GM19025 (cell line): ENCODE results near the gene USP47.
"Not testable (repeated sequence)": the region's sequence is repeated elsewhere in the genome, so short reads cannot be mapped to it uniquely, and the experiment has no call there.

Experiments
- ATAC-seq: cut with Tn5 transposase; IDR thresholded peaks from one replicate; pipeline ENCODE4 v1.9.1; 2021; ENCODE audit warnings: mild to moderate bottlenecking, low read depth, moderate library complexity; ENCODE audit not compliant: unreplicated experiment

The USP47 gene

GRCh38 chr11:11826260-11826659 is 15.5 kb upstream of the USP47 start:
- no peak for ATAC-seq

- no peak for ATAC-seq
Measured at GRCh38 chr11:11827272-11827671, 14.5 kb upstream of the USP47 start.

GRCh38 chr11:11831406-11831805 is 10.4 kb upstream of the USP47 start:
- ATAC-seq: not testable (repeated sequence)

- no peak for ATAC-seq
Measured at GRCh38 chr11:11836676-11837231, 5.0 kb upstream of the USP47 start.

GRCh38 chr11:11839718-11840117 is 2.1 kb upstream of the USP47 start:
- ATAC-seq: no peak

- ATAC-seq: peak; percentile 35
Measured at GRCh38 chr11:11841116-11841722, 553 bp upstream of the USP47 start.

GRCh38 chr11:11842421-11843008 is 743 bp downstream of the USP47 start:
- peak; percentile 29 for ATAC-seq

- ATAC-seq: no peak
Measured at GRCh38 chr11:11843211-11843621, 1.4 kb downstream of the USP47 start.

GRCh38 chr11:11843642-11844041 is 1.9 kb downstream of the USP47 start:
- ATAC-seq: no peak

GRCh38 chr11:11844272-11844671 is 2.5 kb downstream of the USP47 start:
- ATAC-seq: no peak

GRCh38 chr11:11845071-11845470 is 3.3 kb downstream of the USP47 start:
- no peak for ATAC-seq

- ATAC-seq: no peak
Measured at GRCh38 chr11:11845551-11845950, 3.8 kb downstream of the USP47 start.

GRCh38 chr11:11847082-11847481 is 5.3 kb downstream of the USP47 start:
- ATAC-seq: no peak

- peak; percentile 79 for ATAC-seq
Measured at GRCh38 chr11:11848891-11849746, 7.3 kb downstream of the USP47 start.

GRCh38 chr11:11850668-11851067 is 8.9 kb downstream of the USP47 start:
- ATAC-seq: no peak

- ATAC-seq: no peak
Measured at GRCh38 chr11:11856638-11857037, 14.9 kb downstream of the USP47 start.

GRCh38 chr11:11857769-11858168 is 16.0 kb downstream of the USP47 start:
- ATAC-seq: no peak

GRCh38 chr11:11858676-11859075 is 16.9 kb downstream of the USP47 start:
- ATAC-seq: no peak

GRCh38 chr11:11860103-11860979 is 18.6 kb downstream of the USP47 start:
- ATAC-seq: no peak

GRCh38 chr11:11862999-11863398 is 21.2 kb downstream of the USP47 start:
- ATAC-seq: no peak
